Mammary microvascular endothelial cell (primary cell): ENCODE measurements around the gene IL1RAPL2. TPM values are rescaled to one million over a fixed set of nuclear protein-coding genes. Genes with fewer than 3 reads are reported as not detected.

ENCODE experiments used
- total RNA-seq: library from RNA; depleted of rRNA; stranded (reverse); fragments of >200 nt; gene quantifications from 2 replicates; pipeline ENCODE4 v1.2.3, GENCODE V29; 2015

Gene IL1RAPL2
- total RNA-seq, result not detected in 2 replicates

GRCh38 chrX:104565791-104566680 is at the start of gene IL1RAPL2:
IL1RAPL2 (plus strand) TSS chrX:104566199.

GRCh38 chrX:105220636-105221035 is 654.6 kb downstream of the IL1RAPL2 start, which contains the start of gene TEX13A:
TEX13A (minus strand) TSS chrX:105220694; CDS start chrX:105220397, 297 bp downstream.

